ENCODE measurements around the gene PLEKHJ1.
A peak's percentile ranks its signal among the peaks of the same experiment; 100 is the strongest.

The PLEKHJ1 gene

DNA sequence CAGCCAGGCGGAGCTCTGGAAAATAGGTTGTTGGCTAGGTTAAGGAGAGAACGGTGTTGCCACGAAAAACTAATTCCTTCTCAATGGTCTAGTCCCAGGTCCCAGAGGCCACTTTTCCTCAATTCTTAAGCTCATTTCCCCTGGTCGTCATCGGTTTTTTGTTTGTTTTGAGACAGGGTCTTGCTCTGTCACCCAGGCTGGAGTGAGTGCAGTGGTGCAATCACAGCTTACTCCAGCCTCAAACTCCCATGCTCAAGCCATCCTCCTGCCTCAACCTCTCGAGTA lies 1.7 kb upstream of the PLEKHJ1 start:
- H3K36me3 ChIP-seq: peaks cover 30 to 66% (median 51%) of the 10 kb centered on the region in 11 experiments
- no peaks in the 10 kb centered on the region for H3K9me3 ChIP-seq (replicated peaks in 1 of 11)
- TF ChIP-seq Cebpa-rat (IDR thresholded peaks at IDR 0.05): no peak
- peaks cover 70 to 90% (median 85%) of the 10 kb centered on the region in 11 experiments for H4K20me1 ChIP-seq
- no peaks in the 10 kb centered on the region for H3K27me3 ChIP-seq
- H3K4me2 ChIP-seq: peak overlapping the region; percentile 96 to 100 (median 98)
- H3K4me3 ChIP-seq: peak overlapping the region; percentile 81 to 95 (median 90)
- H3K9ac ChIP-seq: peak overlapping the region; percentile 89 to 98 (median 94); a peak in 21 of 22 replicates
- H3K27ac ChIP-seq: peak overlapping the region in 9 of 11 experiments; percentile 92 to 99 (median 96); a peak in 12 of 22 replicates
- peaks cover 65 to 83% (median 79%) of the 10 kb centered on the region in 10 experiments for H3K4me1 ChIP-seq

DNA sequence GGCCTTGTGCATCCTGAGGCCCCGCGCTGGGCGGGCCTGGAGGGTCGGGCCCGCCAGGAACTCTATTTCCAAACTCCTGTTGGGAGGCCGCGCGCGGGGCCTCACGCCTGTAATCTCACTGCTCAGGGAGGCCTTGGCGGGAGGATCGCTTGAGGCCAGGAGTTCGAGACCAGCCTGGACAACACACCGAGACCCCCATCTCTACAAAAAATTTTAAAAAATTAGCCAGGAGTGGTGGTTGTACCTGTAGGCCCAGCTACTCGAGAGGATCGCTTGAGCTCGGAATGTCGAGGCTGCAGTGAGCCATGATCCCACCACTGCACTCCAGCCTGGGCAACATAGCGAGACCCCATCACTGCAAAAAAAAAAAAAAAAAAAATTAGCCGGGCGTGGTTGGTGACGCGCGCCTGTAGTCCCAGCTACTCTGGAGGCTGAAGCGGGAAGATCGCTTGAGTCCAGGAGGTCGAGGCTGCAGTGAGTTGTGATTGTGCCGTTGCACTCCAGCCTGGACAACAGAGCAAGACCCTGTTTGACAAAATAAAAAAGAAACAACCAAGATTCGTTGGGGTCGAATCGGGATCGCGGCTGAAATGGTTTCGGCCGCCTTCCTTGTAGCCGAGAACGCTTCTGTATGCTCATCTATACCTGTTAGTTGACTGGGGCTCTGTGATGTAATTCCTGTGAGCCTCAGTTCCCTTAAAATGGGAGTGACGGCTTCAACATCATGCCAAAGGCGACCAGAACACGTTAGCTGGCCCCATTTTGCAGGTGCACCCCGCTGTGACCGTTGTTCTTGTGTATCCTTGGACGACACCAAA lies 1.1 kb upstream of the PLEKHJ1 start:
- Histone ChIP-seq H3K4me1 (peaks cover 67 to 83% (median 79%) of the 10 kb centered on the region in 10 experiments), H3K36me3 (peaks cover 30 to 66% (median 51%) of the 10 kb centered on the region in 11 experiments), H3K4me3 (peak overlapping the region; percentile 81 to 95 (median 90)), H3K4me2 (peak overlapping the region; percentile 96 to 100 (median 98)), H3K27ac (peak overlapping the region; percentile 66 to 99 (median 94)), H3K9ac (peak overlapping the region; percentile 89 to 98 (median 94)), H4K20me1 (peaks cover 70 to 90% (median 85%) of the 10 kb centered on the region in 11 experiments), H3K27me3 (no peaks in the 10 kb centered on the region), H3K9me3 (replicated peaks in 1 of 11) (no peaks in the 10 kb centered on the region)
- no peak for TF ChIP-seq Cebpa-rat (IDR thresholded peaks at IDR 0.05)

DNA sequence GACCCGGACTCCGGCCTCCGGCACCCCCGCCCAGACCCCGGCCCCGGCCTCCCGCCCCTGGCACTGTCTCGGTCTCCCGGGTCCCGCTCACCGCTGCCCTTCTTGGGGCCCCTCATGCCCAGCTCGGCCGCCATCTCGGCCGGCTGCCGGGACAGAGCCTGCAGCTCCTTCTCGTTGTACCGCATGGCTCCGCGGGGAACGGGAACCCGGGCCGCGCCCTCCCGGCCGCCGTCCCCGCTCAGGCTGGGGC lies 140 bp downstream of the PLEKHJ1 start:
- H3K9ac ChIP-seq: peak overlapping the region; percentile 89 to 98 (median 94)
- H3K9me3 ChIP-seq (replicated peaks in 1 of 11): no peaks in the 10 kb centered on the region
- no peak for TF ChIP-seq Cebpa-rat (IDR thresholded peaks at IDR 0.05)
- peak overlapping the region; percentile 81 to 95 (median 90) for H3K4me3 ChIP-seq
- no peaks in the 10 kb centered on the region for H3K27me3 ChIP-seq
- H3K27ac ChIP-seq: peak overlapping the region; percentile 66 to 99 (median 94); a peak in 20 of 22 replicates
- H3K4me2 ChIP-seq: peak overlapping the region in 10 of 11 experiments; percentile 96 to 100 (median 98); a peak in 18 of 22 replicates
- H3K36me3 ChIP-seq: peaks cover 25 to 65% (median 50%) of the 10 kb centered on the region in 11 experiments
- H3K4me1 ChIP-seq: peaks cover 66 to 82% (median 78%) of the 10 kb centered on the region in 10 experiments
- H4K20me1 ChIP-seq: peaks cover 70 to 90% (median 85%) of the 10 kb centered on the region in 11 experiments

DNA sequence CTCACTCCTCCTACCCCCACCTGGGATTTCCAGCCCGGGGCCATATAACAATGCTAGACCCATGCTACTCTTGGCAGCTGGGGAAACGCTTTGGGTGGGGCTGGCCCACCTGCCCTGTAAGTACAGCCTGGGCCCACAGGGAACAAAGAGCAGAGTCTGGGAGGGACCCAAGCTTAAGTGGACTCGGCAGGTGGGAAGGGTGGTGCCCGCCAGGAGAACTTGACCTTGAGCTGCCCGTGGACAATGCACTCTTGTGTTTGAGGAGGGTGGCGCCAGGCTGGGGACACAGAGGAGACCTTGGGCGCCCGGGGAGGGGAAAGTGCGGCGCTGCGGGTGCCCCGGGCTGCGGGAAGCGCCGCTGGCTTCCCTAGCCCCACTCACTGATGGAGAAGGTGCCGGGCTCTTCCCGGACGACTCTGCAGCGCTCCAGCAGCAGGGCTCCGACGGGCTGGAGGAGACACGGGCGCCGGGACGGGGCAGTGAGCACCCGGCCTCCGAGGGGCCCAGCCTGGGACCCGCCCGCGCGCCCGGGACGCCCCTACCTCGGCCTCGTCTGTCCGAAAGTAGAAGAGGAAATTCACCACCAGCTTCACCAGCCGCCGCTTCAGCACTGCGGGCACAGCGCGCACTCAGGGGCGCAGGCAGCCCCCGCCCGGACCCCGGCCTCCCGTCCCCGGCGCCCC lies 607 bp downstream of the PLEKHJ1 start:
- Histone ChIP-seq H3K36me3 (peaks cover 30 to 65% (median 51%) of the 10 kb centered on the region in 11 experiments), H3K27ac (peak overlapping the region; percentile 15 to 99 (median 94); a peak in 21 of 22 replicates), H3K9me3 (replicated peaks in 1 of 11) (no peaks in the 10 kb centered on the region), H3K4me2 (peak overlapping the region; percentile 95 to 100 (median 98)), H3K9ac (peak overlapping the region; percentile 89 to 98 (median 94)), H3K4me3 (peak overlapping the region; percentile 81 to 95 (median 90)), H3K27me3 (no peaks in the 10 kb centered on the region), H3K4me1 (peaks cover 66 to 82% (median 78%) of the 10 kb centered on the region in 10 experiments), H4K20me1 (peaks cover 70 to 90% (median 85%) of the 10 kb centered on the region in 11 experiments)
- TF ChIP-seq Cebpa-rat (IDR thresholded peaks at IDR 0.05): no peak

DNA sequence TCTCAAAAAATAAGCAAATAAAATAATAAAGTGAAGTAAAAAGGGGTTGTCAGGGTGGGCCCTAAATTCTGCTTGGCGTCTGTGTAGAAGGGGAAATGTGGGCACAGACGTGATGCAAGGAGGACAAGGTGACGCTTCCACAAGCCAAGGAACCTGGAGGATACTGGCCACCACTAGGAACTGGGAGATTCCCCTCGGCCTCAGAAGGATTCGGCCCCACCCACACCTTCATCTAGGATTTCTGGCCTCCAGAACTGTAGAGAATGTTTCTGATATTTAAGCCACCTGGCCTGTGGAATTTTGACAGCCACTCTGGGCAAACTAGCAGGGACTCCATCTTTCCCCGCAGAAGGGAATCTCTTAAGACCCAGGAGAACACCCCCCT lies 1.1 kb downstream of the PLEKHJ1 start:
- H3K27me3 ChIP-seq: no peaks in the 10 kb centered on the region
- H3K27ac ChIP-seq: peak overlapping the region; percentile 15 to 99 (median 94); a peak in 20 of 22 replicates
- no peak for TF ChIP-seq Cebpa-rat (IDR thresholded peaks at IDR 0.05)
- peak overlapping the region; percentile 95 to 100 (median 98) for H3K4me2 ChIP-seq
- peak overlapping the region; percentile 81 to 95 (median 90) for H3K4me3 ChIP-seq
- H3K9ac ChIP-seq: peak overlapping the region; percentile 89 to 98 (median 94)
- peaks cover 70 to 90% (median 85%) of the 10 kb centered on the region in 11 experiments for H4K20me1 ChIP-seq
- peaks cover 60 to 82% (median 78%) of the 10 kb centered on the region in 10 experiments for H3K4me1 ChIP-seq
- H3K9me3 ChIP-seq (replicated peaks in 1 of 11): no peaks in the 10 kb centered on the region
- H3K36me3 ChIP-seq: peaks cover 35 to 65% (median 55%) of the 10 kb centered on the region in 11 experiments

DNA sequence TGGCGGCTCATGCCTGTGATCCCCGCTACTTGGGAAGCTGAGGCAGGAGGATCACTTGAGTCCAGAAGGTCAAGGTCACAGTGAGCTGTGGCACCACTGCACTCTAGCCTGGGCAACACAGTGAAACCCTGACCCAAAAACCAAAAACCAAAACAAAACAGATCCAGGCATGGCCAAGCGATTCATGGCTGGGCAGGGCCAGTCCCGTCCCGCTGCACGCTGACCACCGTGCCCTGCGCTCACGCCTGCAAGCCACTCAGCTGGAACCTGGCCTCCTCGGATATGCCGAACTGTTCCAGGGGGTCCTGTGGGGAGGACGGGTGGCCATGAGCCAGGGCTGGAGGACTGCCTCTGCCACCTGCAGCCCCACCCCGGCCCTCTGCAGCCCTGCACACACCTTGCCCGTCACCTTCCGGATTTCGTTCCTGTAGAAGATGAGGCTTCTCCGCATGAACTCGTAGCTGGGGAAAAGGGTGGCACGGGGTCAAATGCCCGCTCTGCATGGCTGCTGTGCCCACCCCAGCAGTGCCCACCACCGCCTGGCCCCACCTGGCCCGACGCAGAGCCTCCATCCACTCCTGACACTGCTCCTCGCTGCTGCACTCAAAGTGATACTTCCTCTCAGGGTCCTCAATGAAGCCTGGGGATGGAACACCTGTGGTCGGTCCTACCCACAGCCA lies 2.4 kb downstream of the PLEKHJ1 start:
- peak overlapping the region; percentile 95 to 100 (median 98) for H3K4me2 ChIP-seq
- peak overlapping the region in 3 of 11 experiments; percentile 4 to 48 (median 25); a peak in 3 of 22 replicates for H3K27ac ChIP-seq
- H3K36me3 ChIP-seq: peaks cover 48 to 75% (median 67%) of the 10 kb centered on the region in 11 experiments
- H3K27me3 ChIP-seq: no peaks in the 10 kb centered on the region
- H3K9me3 ChIP-seq (replicated peaks in 1 of 11): no peaks in the 10 kb centered on the region
- H3K4me1 ChIP-seq: peaks cover 53 to 82% (median 81%) of the 10 kb centered on the region in 10 experiments
- TF ChIP-seq Cebpa-rat (IDR thresholded peaks at IDR 0.05): no peak
- H3K9ac ChIP-seq: peak overlapping the region in 10 of 11 experiments; percentile 1 to 98 (median 58); a peak in 16 of 22 replicates
- peak overlapping the region in 3 of 10 experiments; percentile 14 to 90 (median 81); a peak in 3 of 20 replicates for H3K4me3 ChIP-seq
- H4K20me1 ChIP-seq: peaks cover 71 to 90% (median 84%) of the 10 kb centered on the region in 11 experiments

DNA sequence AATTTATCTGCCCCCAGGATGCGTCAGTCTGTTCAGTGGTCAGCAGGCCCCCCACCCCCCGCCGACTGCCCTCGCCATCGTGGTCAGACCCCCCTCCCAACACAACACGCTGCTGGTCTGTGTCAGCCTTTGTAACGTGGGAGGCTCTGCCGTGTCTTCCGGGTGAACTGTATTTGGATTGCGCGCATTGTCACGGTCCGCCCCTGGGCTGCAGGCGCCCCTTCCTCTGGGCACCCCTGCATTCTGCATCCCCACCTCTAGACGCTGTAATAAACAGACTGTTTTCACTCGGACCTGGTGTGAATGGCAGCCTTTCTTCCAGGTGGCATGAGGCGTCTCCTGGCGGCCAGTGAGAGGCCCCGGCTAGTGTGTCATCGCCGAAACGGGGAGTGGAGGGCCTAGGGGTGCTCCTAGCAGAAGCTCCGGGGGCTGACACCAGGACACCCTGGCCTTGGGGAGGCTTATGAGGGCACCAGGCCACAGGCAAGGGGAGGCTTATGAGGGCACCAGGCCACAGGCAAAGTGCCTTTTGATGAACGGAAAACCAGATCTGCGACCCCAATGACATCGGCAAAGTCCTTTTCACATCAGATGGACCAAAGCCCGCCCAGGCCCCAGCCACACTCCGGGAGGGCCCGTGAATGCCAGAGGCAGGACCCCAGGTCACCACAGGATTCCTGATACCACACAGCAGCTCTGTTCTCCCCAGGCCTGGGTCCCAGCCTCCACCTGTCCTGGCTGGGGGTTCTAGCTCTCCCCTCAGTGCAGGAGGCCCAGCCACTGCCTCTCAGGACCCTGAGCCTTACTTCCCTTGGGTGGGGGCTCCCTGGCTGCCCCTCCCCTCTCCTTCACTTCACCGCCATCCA lies 3.6 kb downstream of the PLEKHJ1 start:
- no peak for TF ChIP-seq Cebpa-rat (IDR thresholded peaks at IDR 0.05)
- Histone ChIP-seq H3K4me3 (no peak overlapping the region), H3K36me3 (peaks cover 57 to 73% (median 67%) of the 10 kb centered on the region in 11 experiments), H4K20me1 (peaks cover 71 to 90% (median 83%) of the 10 kb centered on the region in 11 experiments), H3K9me3 (replicated peaks in 1 of 11) (no peaks in the 10 kb centered on the region), H3K9ac (peak overlapping the region in 9 of 11 experiments; percentile 1 to 98 (median 55); a peak in 14 of 22 replicates), H3K4me2 (peak overlapping the region in 10 of 11 experiments; percentile 95 to 100 (median 98); a peak in 17 of 22 replicates), H3K27ac (peak overlapping the region in 4 of 11 experiments; percentile 4 to 60 (median 39); a peak in 7 of 22 replicates), H3K27me3 (no peaks in the 10 kb centered on the region), H3K4me1 (peaks cover 51 to 82% (median 81%) of the 10 kb centered on the region in 10 experiments)
